Sigmoid colon (tissue), 7 donors: ENCODE results near the gene PIK3R1. TPM values are rescaled to one million over a fixed set of nuclear protein-coding genes. Genes with fewer than 3 reads are reported as not detected.
A peak's percentile ranks its signal among the peaks of the same experiment; 100 is the strongest.

Source experiments
- DNase-seq: peaks from one replicate; pipeline ENCODE4 v3.0.0-alpha.2; 2019
- H3K27ac ChIP-seq, 4 donors: fragments of 200-600 bp; sonication (generic); one replicate each; pipeline ENCODE4 v1.5.1; 2016 to 2019; ENCODE audit warnings: mild to moderate bottlenecking in 1 of 4
- H3K27me3 ChIP-seq, 3 donors: fragments of 200-600 bp; sonication (generic); one replicate each; pipeline ENCODE4 v1.5.1; 2019; ENCODE audit warnings: mild to moderate bottlenecking in 1 of 3
- H3K36me3 ChIP-seq, 4 donors: fragments of 200-600 bp; sonication (generic); one replicate each; pipeline ENCODE4 v1.5.1; 2016 to 2019
- H3K4me1 ChIP-seq, 4 donors: fragments of 200-600 bp; sonication (generic); one replicate each; pipeline ENCODE4 v1.5.1; 2017 to 2019
- H3K4me3 ChIP-seq, 4 donors: fragments of 200-600 bp; sonication (generic); one replicate each; pipeline ENCODE4 v1.5.1; 2017 to 2019; ENCODE audit warnings: mild to moderate bottlenecking in 2 of 4, moderate library complexity in 1 of 4
- H3K9me3 ChIP-seq, 4 donors: fragments of 200-600 bp in 3 of 4; sonication (generic) in 3 of 4; one replicate each; pipeline versions ENCODE4 v1.5.1 to v1.6.1; 2013 to 2019
- EP300 ChIP-seq, 4 donors: sonication (generic); formaldehyde crosslinking; IDR thresholded peaks; one replicate each; pipeline ENCODE4 v1.6.1; 2017; ENCODE audit warnings: antibody characterized with exemption in 4 of 4
- POLR2A ChIP-seq, 2 donors: fragments of 450-650 bp; IDR thresholded peaks; one replicate each; pipeline ENCODE4 v1.6.1; 2016; ENCODE audit warnings: antibody characterized with exemption in 2 of 2, mild to moderate bottlenecking in 2 of 2, moderate library complexity in 2 of 2
- POLR2AphosphoS5 ChIP-seq, 4 donors: sonication (generic); formaldehyde crosslinking; IDR thresholded peaks; one replicate each; pipeline ENCODE4 v1.6.1; 2017; ENCODE audit warnings: antibody characterized with exemption in 4 of 4
- WGBS, 2 donors: extraction: QIAGEN DNeasy Blood & Tissue Kit; methylation state at CpG; one replicate each; pipeline ENCODE4 v1.1.7; 2013; 5-methylcytosine and 5-hydroxymethylcytosine counted together
- intact Hi-C: fragments of 100-400 bp; cut with DNase I; formaldehyde crosslinking; loops from one replicate; pipeline ENCODE4 v1.15.1; 2023
- polyA plus RNA-seq, 3 donors: library from polyadenylated mRNA; stranded (reverse); fragments of 200-250 nt; gene quantifications; one replicate each; pipeline ENCODE4 v1.2.3, GENCODE V29; 2013
- total RNA-seq, 4 donors: library from RNA; depleted of rRNA; stranded (reverse); fragments of >200 nt; gene quantifications; one replicate each; pipeline ENCODE4 v1.1.0, GENCODE V29; 2016
- TF ChIP-seq, protein P1 (sequence below), 4 experiments: fragments of 450-650 bp in 3 of 4; fragments of 200-600 bp in 1 of 4; IDR thresholded peaks; one replicate each; pipeline ENCODE4 v1.5.1; 2016 to 2019; ENCODE audit warnings: antibody characterized with exemption in 4 of 4, mild to moderate bottlenecking in 3 of 4, moderate library complexity in 2 of 4
- donor health status: healthy with polysubstance abuse.
- donor health status: Bipolar disorder and iron deficiency.
- donor health status: healthy.

PIK3R1 gene
- total and polyA plus RNA-seq, 7 donors: 9.2 to 227 (median 177) TPM

DNA sequence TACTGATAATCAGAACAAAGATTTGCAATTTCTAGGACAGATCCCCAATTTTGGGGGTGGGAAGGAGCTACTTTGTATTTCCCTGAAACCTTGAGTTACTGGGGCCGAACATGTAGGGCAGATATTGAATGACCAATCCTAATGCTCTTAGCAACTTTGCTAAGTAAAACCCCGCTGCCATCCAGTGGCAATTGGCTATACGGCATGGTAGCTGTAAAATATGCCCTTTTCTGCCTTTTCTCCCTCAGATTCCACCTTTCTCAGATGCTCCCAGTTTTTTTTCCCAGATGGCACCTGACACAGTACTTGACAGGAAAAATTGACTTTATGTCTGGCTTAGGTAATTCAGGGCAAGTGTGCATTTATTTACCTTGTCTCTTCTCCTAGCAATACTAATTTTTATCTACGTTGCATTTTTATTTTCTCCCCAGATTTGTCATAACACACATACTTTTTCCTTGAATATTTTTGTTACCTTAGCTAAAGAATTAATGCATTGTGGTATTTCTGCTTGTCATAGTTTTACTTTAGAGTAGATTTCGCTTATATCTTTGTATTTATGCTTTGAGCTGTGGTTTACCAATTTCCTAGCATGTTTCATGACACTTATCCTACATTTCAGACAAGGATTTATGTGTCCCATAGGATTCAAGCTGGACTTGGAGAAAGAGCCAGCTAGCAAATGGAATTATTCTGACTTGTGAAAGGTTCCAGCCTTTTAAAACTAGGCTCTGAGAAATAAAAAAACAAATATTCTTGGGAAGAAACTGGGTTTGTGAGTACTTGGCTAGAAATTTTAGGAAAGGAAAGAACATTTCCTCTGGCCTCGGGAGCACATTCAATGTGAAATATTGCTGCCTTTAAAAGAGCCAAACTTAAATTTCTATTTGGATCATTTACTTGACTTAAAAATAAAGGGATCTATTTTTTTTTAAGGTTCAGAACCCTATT lies 37.4 kb downstream of the PIK3R1 start:
- no peaks in the 10 kb centered on the region for H3K27me3 ChIP-seq
- DNase-seq: peak; percentile 82
- H3K27ac ChIP-seq: peak overlapping the region; percentile 67 to 83 (median 80)
- peaks cover 0 to 100% (median 99%) of the 10 kb centered on the region in 4 donors for H3K4me1 ChIP-seq
- WGBS, 2 donors: 31 to 55% methylated on average over 6 of the region's 6 CpGs
- H3K9me3 ChIP-seq: no peaks in the 10 kb centered on the region
- intact Hi-C loops: loop anchor here (2.0 to 10.0 kb wide), 4 partner anchors 36 to 1006 kb away; partner anchors contain the start of gene PIK3R1
- TF ChIP-seq, protein P1, sequence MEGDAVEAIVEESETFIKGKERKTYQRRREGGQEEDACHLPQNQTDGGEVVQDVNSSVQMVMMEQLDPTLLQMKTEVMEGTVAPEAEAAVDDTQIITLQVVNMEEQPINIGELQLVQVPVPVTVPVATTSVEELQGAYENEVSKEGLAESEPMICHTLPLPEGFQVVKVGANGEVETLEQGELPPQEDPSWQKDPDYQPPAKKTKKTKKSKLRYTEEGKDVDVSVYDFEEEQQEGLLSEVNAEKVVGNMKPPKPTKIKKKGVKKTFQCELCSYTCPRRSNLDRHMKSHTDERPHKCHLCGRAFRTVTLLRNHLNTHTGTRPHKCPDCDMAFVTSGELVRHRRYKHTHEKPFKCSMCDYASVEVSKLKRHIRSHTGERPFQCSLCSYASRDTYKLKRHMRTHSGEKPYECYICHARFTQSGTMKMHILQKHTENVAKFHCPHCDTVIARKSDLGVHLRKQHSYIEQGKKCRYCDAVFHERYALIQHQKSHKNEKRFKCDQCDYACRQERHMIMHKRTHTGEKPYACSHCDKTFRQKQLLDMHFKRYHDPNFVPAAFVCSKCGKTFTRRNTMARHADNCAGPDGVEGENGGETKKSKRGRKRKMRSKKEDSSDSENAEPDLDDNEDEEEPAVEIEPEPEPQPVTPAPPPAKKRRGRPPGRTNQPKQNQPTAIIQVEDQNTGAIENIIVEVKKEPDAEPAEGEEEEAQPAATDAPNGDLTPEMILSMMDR (IDR thresholded peaks at IDR 0.05): peak in 3 of 4 experiments; percentile 64 to 73 (median 73)
- TF ChIP-seq POLR2A (IDR thresholded peaks at IDR 0.05) (no peak), POLR2AphosphoS5 (IDR thresholded peaks at IDR 0.05) (peak; percentile 7 to 46 (median 32)), EP300 (IDR thresholded peaks at IDR 0.05) (peak in 1 of 4 donors; percentile 4)
- H3K4me3 ChIP-seq: peak overlapping the region in 3 of 4 donors; percentile 26 to 33 (median 26)
- no peaks in the 10 kb centered on the region for H3K36me3 ChIP-seq

DNA sequence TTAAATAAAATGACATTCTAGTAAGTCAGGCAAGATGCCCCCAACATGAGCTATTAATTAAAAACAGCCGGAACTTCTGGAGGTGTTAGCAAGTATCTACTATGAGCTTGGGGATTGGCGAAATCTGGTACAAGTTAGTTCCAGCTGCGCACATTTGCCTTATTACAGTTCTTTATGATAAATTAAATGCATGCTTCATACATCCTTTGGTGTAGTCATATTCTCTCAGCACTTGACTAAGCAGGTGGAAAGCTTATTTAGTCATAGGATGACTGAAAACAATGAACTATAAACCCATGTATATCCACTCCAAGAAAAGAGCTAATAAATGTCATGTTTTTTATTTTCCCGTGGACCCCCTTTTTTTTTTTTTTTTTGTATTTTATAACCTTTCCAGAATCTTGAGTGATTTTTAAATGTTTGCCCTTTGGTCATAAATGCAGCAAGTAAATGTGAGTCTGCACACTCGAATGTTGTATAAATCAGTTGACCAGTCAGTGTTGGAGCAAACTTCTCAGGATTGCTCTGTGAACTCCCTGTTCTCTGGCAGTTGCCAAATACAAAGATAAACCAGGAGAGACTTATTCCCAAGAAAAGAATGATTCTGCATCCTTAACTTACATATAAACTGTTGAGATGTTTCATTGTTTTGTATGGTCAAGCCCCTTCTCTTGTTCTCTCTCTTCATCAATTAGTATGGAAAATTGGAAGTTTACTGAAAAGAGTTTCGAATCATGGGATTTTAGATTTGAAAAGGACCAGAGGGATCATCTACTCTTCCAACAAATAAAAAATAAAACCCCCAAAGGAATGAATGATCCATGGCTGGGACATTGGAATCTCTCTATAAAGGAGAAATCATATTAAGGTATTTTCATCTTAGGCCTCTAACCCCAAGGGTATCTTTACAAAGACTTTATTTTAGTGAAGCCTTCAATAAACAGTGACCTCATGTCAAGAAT lies 38.3 kb downstream of the PIK3R1 start:
- no peak for DNase-seq
- Histone ChIP-seq H3K36me3 (no peaks in the 10 kb centered on the region), H3K4me1 (peaks cover 0 to 100% (median 99%) of the 10 kb centered on the region in 4 donors), H3K27ac (peak overlapping the region; percentile 67 to 83 (median 80)), H3K4me3 (peak overlapping the region in 3 of 4 donors; percentile 26 to 33 (median 26)), H3K27me3 (no peaks in the 10 kb centered on the region), H3K9me3 (no peaks in the 10 kb centered on the region)
- TF ChIP-seq POLR2A (IDR thresholded peaks at IDR 0.05) (no peak), EP300 (IDR thresholded peaks at IDR 0.05) (no peak), POLR2AphosphoS5 (IDR thresholded peaks at IDR 0.05) (peak in 3 of 4 donors; percentile 28 to 32 (median 31))
- TF ChIP-seq, protein P1 (IDR thresholded peaks at IDR 0.05): no peak
- WGBS, 2 donors: 55 to 72% methylated on average over 6 of the region's 6 CpGs
- intact Hi-C loops: loop anchor here (2.0 to 10.0 kb wide), 4 partner anchors 37 to 1007 kb away; partner anchors contain the start of gene PIK3R1

DNA sequence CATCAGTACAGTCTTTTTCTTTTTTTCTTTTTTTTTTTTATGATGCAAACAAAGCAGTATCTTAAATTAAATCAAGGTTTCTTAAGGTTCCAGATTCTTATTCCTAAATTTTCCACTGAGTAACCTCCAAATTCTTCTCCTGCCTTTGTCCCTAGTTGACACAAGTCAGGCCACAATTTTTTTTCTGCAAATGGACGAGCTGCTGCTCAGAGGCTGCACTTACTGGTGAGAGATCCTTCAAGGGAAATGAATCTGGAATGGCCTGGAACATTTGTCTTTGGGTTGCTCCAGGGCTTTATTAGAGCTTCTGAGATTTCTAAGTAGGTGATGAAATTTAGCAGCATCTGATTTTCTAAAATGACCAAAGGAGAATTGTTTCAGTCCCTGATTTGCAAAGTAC lies 39.3 kb downstream of the PIK3R1 start:
- H3K4me3 ChIP-seq: peak overlapping the region in 1 of 4 donors; percentile 4
- H3K36me3 ChIP-seq: no peaks in the 10 kb centered on the region
- intact Hi-C loops: loop anchor here (5.0 to 10.0 kb wide), 5 partner anchors 38 to 720 kb away; partner anchors contain the start of gene PIK3R1
- WGBS, 2 donors: 68 to 76% methylated on average over 1 of the region's 1 CpG
- peaks cover 0 to 100% (median 99%) of the 10 kb centered on the region in 4 donors for H3K4me1 ChIP-seq
- no peaks in the 10 kb centered on the region for H3K9me3 ChIP-seq
- peak overlapping the region; percentile 67 to 83 (median 80) for H3K27ac ChIP-seq
- TF ChIP-seq POLR2A (IDR thresholded peaks at IDR 0.05) (no peak), POLR2AphosphoS5 (IDR thresholded peaks at IDR 0.05) (peak in 1 of 4 donors; percentile 31), EP300 (IDR thresholded peaks at IDR 0.05) (no peak)
- TF ChIP-seq, protein P1 (IDR thresholded peaks at IDR 0.05): no peak
- no peaks in the 10 kb centered on the region for H3K27me3 ChIP-seq
- DNase-seq: no peak
